NT2/D1 (cell line): ENCODE results near the gene TTC39B.

Experiments
- SUZ12 ChIP-seq: IDR thresholded peaks from 2 replicates; pipeline ENCODE4 v1.6.1; 2011; ENCODE audit not compliant: insufficient read length, insufficient read depth; ENCODE audit errors: extremely low read depth
- YY1 ChIP-seq: IDR thresholded peaks from 2 replicates; pipeline ENCODE4 v1.6.1; 2011; ENCODE audit not compliant: insufficient read length, insufficient read depth

DNA sequence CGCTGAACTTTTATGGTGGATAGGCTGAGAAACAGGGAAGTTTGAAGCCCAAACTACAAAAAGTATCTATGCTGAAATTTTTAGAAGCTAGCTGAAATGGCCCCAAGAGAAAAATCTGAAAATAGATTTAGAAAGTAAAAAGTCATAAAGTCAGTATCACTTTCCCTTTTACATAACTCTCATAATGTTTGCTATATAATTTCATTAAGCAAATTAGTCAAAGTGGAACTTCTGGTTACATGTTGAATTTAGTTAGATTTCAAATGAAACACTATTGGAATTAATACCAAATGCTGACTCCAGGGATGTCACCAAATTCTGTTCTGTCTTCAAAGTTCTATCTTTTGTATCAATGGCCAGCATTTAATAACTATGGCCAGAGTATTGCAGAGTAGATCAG lies 126.9 kb downstream of the TTC39B start:
- TF ChIP-seq SUZ12: no peak
- TF ChIP-seq YY1: no peak
